H1 (cell line): ENCODE measurements around the gene GRIP1. TPM values are rescaled to one million over a fixed set of nuclear protein-coding genes. Genes with fewer than 3 reads are reported as not detected.

ENCODE experiments used
- CHD1 ChIP-seq: IDR thresholded peaks from 2 replicates; pipeline ENCODE4 v1.6.1; 2012; ENCODE audit warnings: low read depth, low read length, improper control_type of control experiment
- RAD21 ChIP-seq, 2 experiments: IDR thresholded peaks in 1 of 2; conservative IDR thresholded peaks in 1 of 2; 2 replicates each; pipeline ENCODE4 v1.6.1; 2011; ENCODE audit warnings: low read depth in 2 of 2, low read length in 2 of 2, improper control_type of control experiment in 1 of 2, inconsistent platforms in 1 of 2, mild to moderate bottlenecking in 1 of 2, moderate library complexity in 1 of 2
- polyA plus RNA-seq, 7 experiments: library from polyadenylated mRNA; depleted of rRNA in 3 of 7; stranded (reverse) in 5 of 7; unstranded in 2 of 7; fragments of >200 nt in 5 of 7; fragments of 200-250 nt in 2 of 7; gene quantifications; 1 replicate in 5 of 7; 2 replicates in 1 of 7; 4 replicates in 1 of 7; pipeline versions ENCODE4 v1.2.1 to v1.2.3, GENCODE V29; 2011 to 2013; ENCODE audit warnings: missing spikeins in 2 of 7, mixed read lengths in 2 of 7
- total RNA-seq: library from RNA; stranded (reverse); fragmentation: NEBNext Ultra II Directional; extraction: Animal tissue kit (Norgen Biotek cat#: 25700); gene quantifications from 2 replicates; pipeline ENCODE4 v1.2.1, GENCODE V29; 2021
- TF ChIP-seq, protein P1 (sequence below): IDR thresholded peaks from 2 replicates; pipeline ENCODE4 v1.6.1; 2011; ENCODE audit warnings: low read depth, mild to moderate bottlenecking, low read length; ENCODE audit not compliant: insufficient read depth
- TF ChIP-seq, protein P2 (sequence below): IDR thresholded peaks from 2 replicates; pipeline ENCODE4 v1.6.1; 2012; ENCODE audit warnings: low read length, inconsistent platforms

The GRIP1 gene
- total and polyA plus RNA-seq, 2 of the 8 experiments (the other 6 are each of a cell fraction or from before 2014, with no cell fraction given): 4.5 to 27.3 TPM

- TF ChIP-seq RAD21 (IDR thresholded peaks at IDR 0.05 in 1 of 2, conservative IDR thresholded peaks at IDR 0.05 in 1 of 2; ENCODE audit: low read depth in 2 of 2, low read length in 2 of 2) (no peak), CHD1 (no peak)
- TF ChIP-seq, protein P1, sequence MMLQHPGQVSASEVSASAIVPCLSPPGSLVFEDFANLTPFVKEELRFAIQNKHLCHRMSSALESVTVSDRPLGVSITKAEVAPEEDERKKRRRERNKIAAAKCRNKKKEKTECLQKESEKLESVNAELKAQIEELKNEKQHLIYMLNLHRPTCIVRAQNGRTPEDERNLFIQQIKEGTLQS: no peak
- TF ChIP-seq, protein P2, sequence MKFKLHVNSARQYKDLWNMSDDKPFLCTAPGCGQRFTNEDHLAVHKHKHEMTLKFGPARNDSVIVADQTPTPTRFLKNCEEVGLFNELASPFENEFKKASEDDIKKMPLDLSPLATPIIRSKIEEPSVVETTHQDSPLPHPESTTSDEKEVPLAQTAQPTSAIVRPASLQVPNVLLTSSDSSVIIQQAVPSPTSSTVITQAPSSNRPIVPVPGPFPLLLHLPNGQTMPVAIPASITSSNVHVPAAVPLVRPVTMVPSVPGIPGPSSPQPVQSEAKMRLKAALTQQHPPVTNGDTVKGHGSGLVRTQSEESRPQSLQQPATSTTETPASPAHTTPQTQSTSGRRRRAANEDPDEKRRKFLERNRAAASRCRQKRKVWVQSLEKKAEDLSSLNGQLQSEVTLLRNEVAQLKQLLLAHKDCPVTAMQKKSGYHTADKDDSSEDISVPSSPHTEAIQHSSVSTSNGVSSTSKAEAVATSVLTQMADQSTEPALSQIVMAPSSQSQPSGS: no peak
Measured at GRCh38 chr12:66430106-66430505, 248.8 kb downstream of the GRIP1 start (continued).
